Measurements from ENCODE around the gene ECSCR.

The ECSCR gene

DNA sequence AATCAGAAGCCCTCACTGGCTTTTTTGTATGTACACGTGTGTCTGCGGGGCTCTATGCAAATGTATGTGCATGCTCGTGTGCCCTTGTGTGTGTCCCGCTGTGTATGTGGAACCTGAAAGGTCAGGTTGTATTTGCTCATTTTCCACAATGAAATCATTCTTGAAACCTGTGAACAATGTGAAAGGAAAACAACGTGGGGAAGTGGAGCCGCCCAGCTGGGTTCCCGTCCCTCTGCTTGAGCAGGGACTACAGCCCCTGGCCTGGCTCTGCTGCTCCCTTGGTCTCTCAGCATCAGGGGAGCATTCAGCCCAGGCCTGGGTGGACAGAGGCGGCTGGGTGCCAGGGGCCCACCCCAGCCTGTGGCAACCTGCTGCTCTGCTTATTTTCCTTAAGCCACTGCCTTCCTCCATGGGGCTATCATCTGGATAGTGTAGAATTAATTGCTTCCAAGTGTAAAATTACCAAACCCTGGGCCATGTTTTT lies 3.0 kb downstream of the ECSCR start:
- ATAC-seq, result no peak; the same call in 2 of the 3 replicates
- TF ChIP-seq, protein P1, sequence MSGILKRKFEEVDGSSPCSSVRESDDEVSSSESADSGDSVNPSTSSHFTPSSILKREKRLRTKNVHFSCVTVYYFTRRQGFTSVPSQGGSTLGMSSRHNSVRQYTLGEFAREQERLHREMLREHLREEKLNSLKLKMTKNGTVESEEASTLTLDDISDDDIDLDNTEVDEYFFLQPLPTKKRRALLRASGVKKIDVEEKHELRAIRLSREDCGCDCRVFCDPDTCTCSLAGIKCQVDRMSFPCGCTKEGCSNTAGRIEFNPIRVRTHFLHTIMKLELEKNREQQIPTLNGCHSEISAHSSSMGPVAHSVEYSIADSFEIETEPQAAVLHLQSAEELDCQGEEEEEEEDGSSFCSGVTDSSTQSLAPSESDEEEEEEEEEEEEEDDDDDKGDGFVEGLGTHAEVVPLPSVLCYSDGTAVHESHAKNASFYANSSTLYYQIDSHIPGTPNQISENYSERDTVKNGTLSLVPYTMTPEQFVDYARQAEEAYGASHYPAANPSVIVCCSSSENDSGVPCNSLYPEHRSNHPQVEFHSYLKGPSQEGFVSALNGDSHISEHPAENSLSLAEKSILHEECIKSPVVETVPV (CRISPR knock-in tag; IDR thresholded peaks at IDR 0.05), result no peak
- TF ChIP-seq TOX (CRISPR knock-in tag; IDR thresholded peaks at IDR 0.05; ENCODE audit: borderline replicate concordance) (no peak), ZNF70 (CRISPR knock-in tag; IDR thresholded peaks at IDR 0.05) (no peak)

DNA sequence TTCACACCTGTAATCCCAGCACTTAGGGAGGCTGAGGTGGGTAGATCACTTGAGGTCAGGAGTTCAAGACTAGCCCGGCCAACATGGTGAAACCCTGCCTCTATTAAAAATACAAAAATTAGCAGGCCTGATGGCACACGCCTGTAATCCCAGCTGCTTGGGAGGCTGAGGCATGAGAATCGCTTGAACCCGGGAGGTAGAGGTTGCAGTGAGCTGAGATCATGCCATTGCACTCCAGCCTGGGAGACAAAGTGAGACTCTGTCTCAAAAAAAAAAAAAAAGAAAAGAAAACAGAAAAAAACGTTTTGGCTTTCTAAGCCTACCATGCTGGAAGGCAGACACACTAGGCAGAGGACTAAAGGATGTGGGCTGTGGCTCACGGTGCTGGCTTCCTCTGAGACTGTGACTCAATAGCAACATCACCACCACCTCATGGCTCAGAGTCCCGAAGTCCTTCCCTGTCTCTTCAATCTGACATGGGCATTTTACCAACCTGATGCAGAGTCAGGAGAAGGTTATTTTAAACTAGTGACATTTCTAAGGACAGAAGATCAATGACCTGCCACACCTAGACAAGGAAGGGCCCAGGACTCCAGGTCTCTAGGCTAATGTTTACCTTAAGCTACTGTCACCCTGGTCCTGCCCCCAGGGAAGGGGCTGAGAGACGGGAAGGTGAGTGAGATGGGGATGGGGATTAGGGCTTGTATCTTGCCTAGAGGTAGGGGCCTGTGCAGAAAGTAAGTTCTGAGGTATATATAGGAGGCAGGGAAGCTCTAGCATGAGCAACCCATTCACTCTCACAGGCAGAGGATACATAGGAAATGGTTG lies 3.7 kb downstream of the ECSCR start:
- peak; percentile 45; the same call in 2 of the 3 replicates for ATAC-seq
- TF ChIP-seq RARB (CRISPR knock-in tag; IDR thresholded peaks at IDR 0.05) (no peak), ZNF8 (CRISPR knock-in tag; IDR thresholded peaks at IDR 0.05) (no peak), ESRRG (CRISPR knock-in tag; IDR thresholded peaks at IDR 0.05) (no peak), SNAI2 (CRISPR knock-in tag; IDR thresholded peaks at IDR 0.05) (no peak), CSDC2 (CRISPR knock-in tag; IDR thresholded peaks at IDR 0.05) (no peak), ZFP30 (CRISPR knock-in tag; IDR thresholded peaks at IDR 0.05) (no peak), ARNTL (CRISPR knock-in tag; IDR thresholded peaks at IDR 0.05; ENCODE audit: borderline replicate concordance, low read depth) (no peak), TOX (CRISPR knock-in tag; IDR thresholded peaks at IDR 0.05; ENCODE audit: borderline replicate concordance) (no peak), ISL1 (CRISPR knock-in tag; IDR thresholded peaks at IDR 0.05) (no peak), ZC3H10 (CRISPR knock-in tag; IDR thresholded peaks at IDR 0.05) (no peak), PPARA (CRISPR knock-in tag; IDR thresholded peaks at IDR 0.05; ENCODE audit: borderline replicate concordance) (no peak), ZFP3 (CRISPR knock-in tag; IDR thresholded peaks at IDR 0.05) (no peak), GLIS3 (CRISPR knock-in tag; IDR thresholded peaks at IDR 0.05) (no peak)
- TF ChIP-seq, protein P2, sequence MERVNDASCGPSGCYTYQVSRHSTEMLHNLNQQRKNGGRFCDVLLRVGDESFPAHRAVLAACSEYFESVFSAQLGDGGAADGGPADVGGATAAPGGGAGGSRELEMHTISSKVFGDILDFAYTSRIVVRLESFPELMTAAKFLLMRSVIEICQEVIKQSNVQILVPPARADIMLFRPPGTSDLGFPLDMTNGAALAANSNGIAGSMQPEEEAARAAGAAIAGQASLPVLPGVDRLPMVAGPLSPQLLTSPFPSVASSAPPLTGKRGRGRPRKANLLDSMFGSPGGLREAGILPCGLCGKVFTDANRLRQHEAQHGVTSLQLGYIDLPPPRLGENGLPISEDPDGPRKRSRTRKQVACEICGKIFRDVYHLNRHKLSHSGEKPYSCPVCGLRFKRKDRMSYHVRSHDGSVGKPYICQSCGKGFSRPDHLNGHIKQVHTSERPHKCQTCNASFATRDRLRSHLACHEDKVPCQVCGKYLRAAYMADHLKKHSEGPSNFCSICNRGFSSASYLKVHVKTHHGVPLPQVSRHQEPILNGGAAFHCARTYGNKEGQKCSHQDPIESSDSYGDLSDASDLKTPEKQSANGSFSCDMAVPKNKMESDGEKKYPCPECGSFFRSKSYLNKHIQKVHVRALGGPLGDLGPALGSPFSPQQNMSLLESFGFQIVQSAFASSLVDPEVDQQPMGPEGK (CRISPR knock-in tag; IDR thresholded peaks at IDR 0.05; ENCODE audit: borderline replicate concordance), result no peak
- TF ChIP-seq, protein P3, sequence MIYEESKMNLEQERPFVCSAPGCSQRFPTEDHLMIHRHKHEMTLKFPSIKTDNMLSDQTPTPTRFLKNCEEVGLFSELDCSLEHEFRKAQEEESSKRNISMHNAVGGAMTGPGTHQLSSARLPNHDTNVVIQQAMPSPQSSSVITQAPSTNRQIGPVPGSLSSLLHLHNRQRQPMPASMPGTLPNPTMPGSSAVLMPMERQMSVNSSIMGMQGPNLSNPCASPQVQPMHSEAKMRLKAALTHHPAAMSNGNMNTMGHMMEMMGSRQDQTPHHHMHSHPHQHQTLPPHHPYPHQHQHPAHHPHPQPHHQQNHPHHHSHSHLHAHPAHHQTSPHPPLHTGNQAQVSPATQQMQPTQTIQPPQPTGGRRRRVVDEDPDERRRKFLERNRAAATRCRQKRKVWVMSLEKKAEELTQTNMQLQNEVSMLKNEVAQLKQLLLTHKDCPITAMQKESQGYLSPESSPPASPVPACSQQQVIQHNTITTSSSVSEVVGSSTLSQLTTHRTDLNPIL (CRISPR knock-in tag; IDR thresholded peaks at IDR 0.05; ENCODE audit: low read depth), result no peak
- TF ChIP-seq, protein P4, sequence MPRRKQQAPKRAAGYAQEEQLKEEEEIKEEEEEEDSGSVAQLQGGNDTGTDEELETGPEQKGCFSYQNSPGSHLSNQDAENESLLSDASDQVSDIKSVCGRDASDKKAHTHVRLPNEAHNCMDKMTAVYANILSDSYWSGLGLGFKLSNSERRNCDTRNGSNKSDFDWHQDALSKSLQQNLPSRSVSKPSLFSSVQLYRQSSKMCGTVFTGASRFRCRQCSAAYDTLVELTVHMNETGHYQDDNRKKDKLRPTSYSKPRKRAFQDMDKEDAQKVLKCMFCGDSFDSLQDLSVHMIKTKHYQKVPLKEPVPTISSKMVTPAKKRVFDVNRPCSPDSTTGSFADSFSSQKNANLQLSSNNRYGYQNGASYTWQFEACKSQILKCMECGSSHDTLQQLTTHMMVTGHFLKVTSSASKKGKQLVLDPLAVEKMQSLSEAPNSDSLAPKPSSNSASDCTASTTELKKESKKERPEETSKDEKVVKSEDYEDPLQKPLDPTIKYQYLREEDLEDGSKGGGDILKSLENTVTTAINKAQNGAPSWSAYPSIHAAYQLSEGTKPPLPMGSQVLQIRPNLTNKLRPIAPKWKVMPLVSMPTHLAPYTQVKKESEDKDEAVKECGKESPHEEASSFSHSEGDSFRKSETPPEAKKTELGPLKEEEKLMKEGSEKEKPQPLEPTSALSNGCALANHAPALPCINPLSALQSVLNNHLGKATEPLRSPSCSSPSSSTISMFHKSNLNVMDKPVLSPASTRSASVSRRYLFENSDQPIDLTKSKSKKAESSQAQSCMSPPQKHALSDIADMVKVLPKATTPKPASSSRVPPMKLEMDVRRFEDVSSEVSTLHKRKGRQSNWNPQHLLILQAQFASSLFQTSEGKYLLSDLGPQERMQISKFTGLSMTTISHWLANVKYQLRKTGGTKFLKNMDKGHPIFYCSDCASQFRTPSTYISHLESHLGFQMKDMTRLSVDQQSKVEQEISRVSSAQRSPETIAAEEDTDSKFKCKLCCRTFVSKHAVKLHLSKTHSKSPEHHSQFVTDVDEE (CRISPR knock-in tag; IDR thresholded peaks at IDR 0.05), result no peak

DNA sequence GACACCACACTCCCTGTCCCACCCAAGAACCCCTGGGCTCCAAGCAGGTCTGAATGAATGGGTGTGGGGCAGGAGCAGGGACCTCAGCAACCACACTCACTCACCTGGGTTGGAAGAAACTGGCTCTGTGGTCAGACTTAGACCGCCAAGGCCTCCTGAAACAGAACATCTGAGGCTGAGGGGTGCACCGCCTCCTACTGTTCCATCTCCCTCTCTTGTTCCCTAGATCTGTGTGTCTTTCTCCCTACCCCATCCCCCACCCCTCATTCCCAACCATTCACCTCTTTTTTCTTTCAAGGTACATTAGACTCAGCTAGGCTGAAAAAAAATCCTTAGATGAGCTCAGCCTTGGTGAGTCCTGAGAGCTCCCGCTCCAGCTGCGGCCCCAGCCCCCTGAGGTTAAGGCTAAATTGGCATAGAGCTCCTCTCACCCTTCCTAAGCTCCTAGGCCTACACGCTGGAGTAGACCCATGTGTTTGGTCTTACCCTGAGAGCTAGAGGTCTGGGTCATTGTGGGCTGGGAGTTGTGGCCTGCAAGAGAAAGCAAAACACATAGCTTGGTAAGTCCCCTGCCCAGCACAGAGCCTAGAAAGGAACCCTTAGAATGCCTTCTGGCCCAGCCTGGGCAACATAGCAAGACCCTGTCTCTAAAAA lies 4.8 kb downstream of the ECSCR start:
- TF ChIP-seq ARNTL (CRISPR knock-in tag; IDR thresholded peaks at IDR 0.05; ENCODE audit: borderline replicate concordance, low read depth), result no peak
- TF ChIP-seq PPARA (CRISPR knock-in tag; IDR thresholded peaks at IDR 0.05; ENCODE audit: borderline replicate concordance), result no peak
- no peak for TF ChIP-seq RARB (CRISPR knock-in tag; IDR thresholded peaks at IDR 0.05)
- no peak for TF ChIP-seq TCF4 (CRISPR knock-in tag; IDR thresholded peaks at IDR 0.05; ENCODE audit: borderline replicate concordance)
- TF ChIP-seq, protein P2 (CRISPR knock-in tag; IDR thresholded peaks at IDR 0.05; ENCODE audit: borderline replicate concordance), result no peak
- no peak for TF ChIP-seq SNAI2 (CRISPR knock-in tag; IDR thresholded peaks at IDR 0.05)
- TF ChIP-seq, protein P4 (CRISPR knock-in tag; IDR thresholded peaks at IDR 0.05), result no peak
- TF ChIP-seq, protein P5, sequence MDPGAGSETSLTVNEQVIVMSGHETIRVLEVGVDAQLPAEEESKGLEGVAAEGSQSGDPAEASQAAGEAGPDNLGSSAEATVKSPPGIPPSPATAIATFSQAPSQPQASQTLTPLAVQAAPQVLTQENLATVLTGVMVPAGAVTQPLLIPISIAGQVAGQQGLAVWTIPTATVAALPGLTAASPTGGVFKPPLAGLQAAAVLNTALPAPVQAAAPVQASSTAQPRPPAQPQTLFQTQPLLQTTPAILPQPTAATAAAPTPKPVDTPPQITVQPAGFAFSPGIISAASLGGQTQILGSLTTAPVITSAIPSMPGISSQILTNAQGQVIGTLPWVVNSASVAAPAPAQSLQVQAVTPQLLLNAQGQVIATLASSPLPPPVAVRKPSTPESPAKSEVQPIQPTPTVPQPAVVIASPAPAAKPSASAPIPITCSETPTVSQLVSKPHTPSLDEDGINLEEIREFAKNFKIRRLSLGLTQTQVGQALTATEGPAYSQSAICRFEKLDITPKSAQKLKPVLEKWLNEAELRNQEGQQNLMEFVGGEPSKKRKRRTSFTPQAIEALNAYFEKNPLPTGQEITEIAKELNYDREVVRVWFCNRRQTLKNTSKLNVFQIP (CRISPR knock-in tag; IDR thresholded peaks at IDR 0.05; ENCODE audit: borderline replicate concordance, low read depth), result no peak
- TF ChIP-seq ZNF8 (CRISPR knock-in tag; IDR thresholded peaks at IDR 0.05), result no peak
- TF ChIP-seq ZNF565 (CRISPR knock-in tag; conservative IDR thresholded peaks at IDR 0.05; ENCODE audit: low read depth), result no peak
- ATAC-seq, result no peak
